Measurements from ENCODE around the gene PET117. TPM values are rescaled to one million over a fixed set of nuclear protein-coding genes. Genes with fewer than 3 reads are reported as not detected.
"Not testable (repeated sequence)": the region's sequence is repeated elsewhere in the genome, so short reads cannot be mapped to it uniquely, and the experiment has no call there.

The PET117 gene
- total RNA-seq, 1 donor, result 13.4 TPM

DNA sequence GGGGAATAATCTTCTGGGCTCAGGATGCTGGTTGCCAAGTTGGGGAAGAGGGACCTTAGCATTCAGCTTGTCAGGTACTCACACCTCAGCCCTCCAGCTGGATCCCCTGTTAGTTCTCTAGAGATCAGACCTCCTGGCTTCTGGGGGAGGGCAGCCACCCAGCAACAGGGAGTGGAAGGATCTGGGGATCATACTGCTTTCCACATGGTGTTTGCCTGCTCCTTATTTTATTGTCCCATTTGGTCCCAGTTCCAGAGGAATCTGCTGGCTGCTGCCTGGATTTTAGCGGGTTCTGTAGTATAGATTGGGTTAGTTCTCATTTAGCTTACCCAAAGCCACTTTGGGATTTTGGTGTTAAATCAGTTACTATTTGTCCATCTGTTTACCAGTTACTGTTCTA lies 29.3 kb downstream of the PET117 start:
- no peak for DNase-seq (ENCODE audit: insufficient read length, low spot score, missing footprints)
- Histone ChIP-seq H4K20me1 (ENCODE audit: insufficient read depth, low read length) (no peaks in the 10 kb centered on the region), H3K79me2 (ENCODE audit: insufficient read depth, low read length) (peaks cover 2% of the 10 kb centered on the region), H3K27ac (ENCODE audit: low read depth, low read length) (no peak overlapping the region), H2AFZ (ENCODE audit: low read length) (no peak overlapping the region), H3K9me3 (ENCODE audit: low read depth, low read length) (no peaks in the 10 kb centered on the region), H3K36me3 (ENCODE audit: insufficient read depth, low read length) (peaks cover 9% of the 10 kb centered on the region), H3K4me2 (ENCODE audit: insufficient read depth, low read length) (no peak overlapping the region), H3K4me1 (ENCODE audit: insufficient read depth, low read length) (no peaks in the 10 kb centered on the region), H3K27me3 (ENCODE audit: insufficient read depth, low read length) (no peaks in the 10 kb centered on the region), H3K4me3 (ENCODE audit: insufficient read depth, low read length) (no peak overlapping the region)
- TF ChIP-seq, protein P1, sequence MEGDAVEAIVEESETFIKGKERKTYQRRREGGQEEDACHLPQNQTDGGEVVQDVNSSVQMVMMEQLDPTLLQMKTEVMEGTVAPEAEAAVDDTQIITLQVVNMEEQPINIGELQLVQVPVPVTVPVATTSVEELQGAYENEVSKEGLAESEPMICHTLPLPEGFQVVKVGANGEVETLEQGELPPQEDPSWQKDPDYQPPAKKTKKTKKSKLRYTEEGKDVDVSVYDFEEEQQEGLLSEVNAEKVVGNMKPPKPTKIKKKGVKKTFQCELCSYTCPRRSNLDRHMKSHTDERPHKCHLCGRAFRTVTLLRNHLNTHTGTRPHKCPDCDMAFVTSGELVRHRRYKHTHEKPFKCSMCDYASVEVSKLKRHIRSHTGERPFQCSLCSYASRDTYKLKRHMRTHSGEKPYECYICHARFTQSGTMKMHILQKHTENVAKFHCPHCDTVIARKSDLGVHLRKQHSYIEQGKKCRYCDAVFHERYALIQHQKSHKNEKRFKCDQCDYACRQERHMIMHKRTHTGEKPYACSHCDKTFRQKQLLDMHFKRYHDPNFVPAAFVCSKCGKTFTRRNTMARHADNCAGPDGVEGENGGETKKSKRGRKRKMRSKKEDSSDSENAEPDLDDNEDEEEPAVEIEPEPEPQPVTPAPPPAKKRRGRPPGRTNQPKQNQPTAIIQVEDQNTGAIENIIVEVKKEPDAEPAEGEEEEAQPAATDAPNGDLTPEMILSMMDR (IDR thresholded peaks at IDR 0.05; ENCODE audit: extremely low read depth, low read depth, low read length), result no peak

DNA sequence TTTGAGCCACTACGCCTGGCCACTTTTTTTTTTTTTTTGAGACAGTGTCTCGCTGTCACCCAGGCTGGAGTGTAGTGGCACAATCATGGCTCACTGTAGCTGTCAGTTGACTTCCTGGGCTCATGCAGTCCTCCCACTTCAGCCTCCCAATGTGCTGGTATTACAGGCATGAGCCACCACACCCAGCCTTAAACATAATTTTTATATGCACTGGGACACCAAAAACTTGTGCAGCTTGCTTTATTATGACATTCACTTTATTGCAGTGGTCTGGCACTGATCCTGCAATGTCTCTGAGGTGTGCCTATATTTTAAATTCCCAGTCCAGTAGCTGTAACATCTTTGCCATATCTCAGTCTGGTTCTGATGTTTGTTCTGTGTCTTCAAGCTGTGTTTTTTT lies 34.7 kb downstream of the PET117 start:
- Histone ChIP-seq H3K4me1 (ENCODE audit: insufficient read depth, low read length) (no peaks in the 10 kb centered on the region), H3K4me2 (ENCODE audit: insufficient read depth, low read length) (no peak overlapping the region), H3K79me2 (ENCODE audit: insufficient read depth, low read length) (no peaks in the 10 kb centered on the region), H3K36me3 (ENCODE audit: insufficient read depth, low read length) (peaks cover 4% of the 10 kb centered on the region), H2AFZ (ENCODE audit: low read length) (no peak overlapping the region), H3K27me3 (ENCODE audit: insufficient read depth, low read length) (no peaks in the 10 kb centered on the region), H3K4me3 (ENCODE audit: insufficient read depth, low read length) (no peak overlapping the region), H4K20me1 (ENCODE audit: insufficient read depth, low read length) (no peaks in the 10 kb centered on the region), H3K9me3 (ENCODE audit: low read depth, low read length) (no peaks in the 10 kb centered on the region), H3K27ac (ENCODE audit: low read depth, low read length) (no peak overlapping the region)
- TF ChIP-seq, protein P1 (IDR thresholded peaks at IDR 0.05; ENCODE audit: extremely low read depth, low read depth, low read length), result no peak
- no peak for DNase-seq (ENCODE audit: insufficient read length, low spot score, missing footprints)

DNA sequence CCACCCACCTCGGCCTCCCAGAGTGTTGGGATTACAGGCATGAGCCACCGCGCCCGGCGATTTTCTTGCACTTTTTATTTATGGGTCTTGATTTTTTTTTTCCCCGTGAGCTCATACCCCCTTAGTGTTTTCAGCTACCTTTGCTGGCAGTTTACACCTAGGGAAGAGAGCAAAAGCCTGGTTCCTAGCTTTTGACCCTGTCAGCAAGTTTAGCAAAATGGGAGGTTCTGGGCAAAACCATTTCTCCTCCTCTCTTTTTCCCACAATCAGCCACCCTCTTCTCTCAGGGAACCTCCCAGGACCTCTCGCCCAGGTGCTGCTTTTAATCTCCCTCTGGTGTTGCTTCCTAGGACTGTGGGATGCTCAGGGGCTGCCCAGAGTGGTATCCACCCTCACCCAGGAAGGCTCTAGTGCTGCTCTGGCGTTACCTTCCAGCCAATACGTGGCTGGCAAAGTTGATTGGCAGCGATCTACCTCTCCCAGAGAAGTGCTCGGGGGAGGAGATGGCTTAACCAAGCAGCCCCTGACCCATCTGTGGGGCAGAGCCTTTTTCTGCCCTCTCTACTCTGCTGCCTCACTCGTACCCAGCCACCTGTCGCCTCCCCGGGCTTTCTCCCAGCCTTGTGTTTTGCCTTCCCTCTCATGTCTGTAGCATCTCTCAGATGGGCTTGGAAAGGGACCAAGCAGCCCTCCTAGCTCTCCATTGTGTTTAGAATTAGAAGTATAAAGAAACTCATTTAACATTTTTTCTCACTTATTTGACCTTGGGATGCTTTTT lies 37.4 kb downstream of the PET117 start:
- no peaks in the 10 kb centered on the region for H3K9me3 ChIP-seq (ENCODE audit: low read depth, low read length)
- no peaks in the 10 kb centered on the region for H3K79me2 ChIP-seq (ENCODE audit: insufficient read depth, low read length)
- TF ChIP-seq, protein P1 (IDR thresholded peaks at IDR 0.05; ENCODE audit: extremely low read depth, low read depth, low read length), result no peak
- H3K27me3 ChIP-seq (ENCODE audit: insufficient read depth, low read length), result no peaks in the 10 kb centered on the region
- no peaks in the 10 kb centered on the region for H3K4me1 ChIP-seq (ENCODE audit: insufficient read depth, low read length)
- no peak overlapping the region for H3K4me2 ChIP-seq (ENCODE audit: insufficient read depth, low read length)
- H3K4me3 ChIP-seq (ENCODE audit: insufficient read depth, low read length), result no peak overlapping the region
- H2AFZ ChIP-seq (ENCODE audit: low read length), result no peak overlapping the region
- H4K20me1 ChIP-seq (ENCODE audit: insufficient read depth, low read length), result no peaks in the 10 kb centered on the region
- H3K36me3 ChIP-seq (ENCODE audit: insufficient read depth, low read length), result no peaks in the 10 kb centered on the region
- no peak overlapping the region for H3K27ac ChIP-seq (ENCODE audit: low read depth, low read length)
- DNase-seq (ENCODE audit: insufficient read length, low spot score, missing footprints), result no peak

- H3K4me3 ChIP-seq (ENCODE audit: insufficient read depth, low read length), result no peak overlapping the region
- no peak overlapping the region for H3K27ac ChIP-seq (ENCODE audit: low read depth, low read length)
- H2AFZ ChIP-seq (ENCODE audit: low read length), result no peak overlapping the region
- no peaks in the 10 kb centered on the region for H3K9me3 ChIP-seq (ENCODE audit: low read depth, low read length)
- H4K20me1 ChIP-seq (ENCODE audit: insufficient read depth, low read length), result no peaks in the 10 kb centered on the region
- H3K79me2 ChIP-seq (ENCODE audit: insufficient read depth, low read length), result no peaks in the 10 kb centered on the region
- H3K27me3 ChIP-seq (ENCODE audit: insufficient read depth, low read length), result no peaks in the 10 kb centered on the region
- H3K36me3 ChIP-seq (ENCODE audit: insufficient read depth, low read length), result no peaks in the 10 kb centered on the region
- H3K4me2 ChIP-seq (ENCODE audit: insufficient read depth, low read length), result no peak overlapping the region
- TF ChIP-seq, protein P1 (IDR thresholded peaks at IDR 0.05; ENCODE audit: extremely low read depth, low read depth, low read length), result no peak
- H3K4me1 ChIP-seq (ENCODE audit: insufficient read depth, low read length), result no peaks in the 10 kb centered on the region
- no peak for DNase-seq (ENCODE audit: insufficient read length, low spot score, missing footprints)
These were observed 38.7 kb downstream of the PET117 start for GRCh38 chr20:18176318-18176785.

DNA sequence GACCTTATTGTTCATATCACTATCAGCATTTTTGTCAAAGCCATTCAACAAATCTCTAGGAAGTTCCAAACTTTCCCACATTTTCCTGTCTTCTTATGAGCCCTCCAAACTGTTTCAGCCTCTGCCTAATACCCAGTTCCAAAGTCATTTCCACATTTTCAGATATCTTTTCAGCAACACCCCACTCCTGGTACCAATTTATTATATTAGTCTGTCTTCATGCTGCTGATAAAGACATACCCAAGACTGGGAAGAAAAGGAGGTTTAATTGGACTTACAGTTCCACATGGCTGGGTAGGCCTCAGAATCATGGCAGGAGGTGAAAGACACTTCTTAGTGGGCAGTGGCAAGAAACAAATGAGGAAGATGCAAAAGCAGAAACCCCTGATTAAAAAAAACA lies 42.7 kb downstream of the PET117 start:
- H3K4me1 ChIP-seq (ENCODE audit: insufficient read depth, low read length); H3K4me3 ChIP-seq (ENCODE audit: insufficient read depth, low read length); H2AFZ ChIP-seq (ENCODE audit: low read length); H3K4me2 ChIP-seq (ENCODE audit: insufficient read depth, low read length); H3K27me3 ChIP-seq (ENCODE audit: insufficient read depth, low read length); DNase-seq (ENCODE audit: insufficient read length, low spot score, missing footprints); H3K79me2 ChIP-seq (ENCODE audit: insufficient read depth, low read length); H3K27ac ChIP-seq (ENCODE audit: low read depth, low read length); H4K20me1 ChIP-seq (ENCODE audit: insufficient read depth, low read length); H3K9me3 ChIP-seq (ENCODE audit: low read depth, low read length): not testable (repeated sequence)
- H3K36me3 ChIP-seq (ENCODE audit: insufficient read depth, low read length), result peaks cover 17% of the 10 kb centered on the region

All from osteoblast (primary cell).